K562 (cell line): ENCODE results near the gene MT1E. TPM values are rescaled to one million over a fixed set of nuclear protein-coding genes. Genes with fewer than 3 reads are reported as not detected.

Experiments
- ATAC-seq: fragments of 200-7000 bp; cut with Tn5 transposase; 3 replicates; pipeline ENCODE4 v1.9.1; 2020; ENCODE audit warnings: moderate library complexity
- BruUV-seq: library from RNA; stranded (reverse); fragments of 400-500 nt; replicated peaks from 2 replicates; lab custom pipeline; 2021; lab: Mats Ljungman, UMichigan
- CTCF ChIA-PET: fragments of 300-600 bp; formaldehyde crosslinking; extraction: SDS; loops from one replicate; lab custom pipeline; 2021; ENCODE audit warnings: low intra/inter-chr PET ratio; lab: Yijun Ruan, JAX
- POLR2A ChIA-PET: fragments of 300-600, 350-650 bp; sonication (Branson Sonifier 250); formaldehyde crosslinking; extraction: SDS; loops from one replicate; lab custom pipeline; 2021; ENCODE audit warnings: antibody characterized with exemption, inconsistent platforms; lab: Yijun Ruan, JAX
- DNase-seq, 4 experiments: peaks; one replicate each; pipeline versions ENCODE4 v3.0.0 to v3.0.0-alpha.2; 2011 to 2018; ENCODE audit warnings: low spot score in 3 of 4, mixed read lengths in 3 of 4; ENCODE audit errors: extremely low read depth in 1 of 4
- FAIRE-seq: peaks from 2 replicates; lab custom pipeline; 2011; peaks lifted over from hg19 to GRCh38; lab: Jason Lieb, UNC
- H2AFZ ChIP-seq: 2 replicates; pipeline ENCODE4 v1.6.0; 2011; ENCODE audit warnings: low read depth, low read length, control low read depth, inconsistent platforms
- H3K27ac ChIP-seq: fragments of 200-600 bp; 3 replicates; pipeline ENCODE4 v1.8.0; 2011; ENCODE audit warnings: low read depth, mild to moderate bottlenecking, control low read depth, inconsistent platforms, low read length, moderate library complexity, mixed read lengths; ENCODE audit errors: extremely low read depth
- H3K27me3 ChIP-seq, 2 experiments: fragments of 300-600 bp in 1 of 2; 2 replicates in 1 of 2; 3 replicates in 1 of 2; pipeline versions ENCODE4 v1.6.0 to v1.8.0; 2011; ENCODE audit warnings: inconsistent platforms in 2 of 2, low read length in 2 of 2, mild to moderate bottlenecking in 1 of 2, mixed read lengths in 1 of 2, moderate library complexity in 1 of 2; ENCODE audit not compliant: control insufficient read depth in 2 of 2, insufficient read depth in 2 of 2
- H3K36me3 ChIP-seq: fragments of 300-600 bp; 3 replicates; pipeline ENCODE4 v1.8.0; 2011; ENCODE audit warnings: mild to moderate bottlenecking, low read length, inconsistent platforms; ENCODE audit not compliant: control insufficient read depth, insufficient read depth
- H3K4me1 ChIP-seq, 2 experiments: fragments of 200-600 bp in 1 of 2; replicated peaks in 1 of 2; 2 replicates in 1 of 2; 3 replicates in 1 of 2; pipeline versions ENCODE4 v1.5.1 to v1.8.0; 2011; ENCODE audit warnings: inconsistent platforms in 2 of 2, low read length in 2 of 2, mild to moderate bottlenecking in 1 of 2, mixed read lengths in 1 of 2, moderate library complexity in 1 of 2; ENCODE audit not compliant: control insufficient read depth in 2 of 2, insufficient read depth in 2 of 2
- H3K4me2 ChIP-seq: 2 replicates; pipeline ENCODE4 v1.6.1; 2011; ENCODE audit warnings: low read length, control low read depth, inconsistent platforms, mixed read lengths; ENCODE audit not compliant: insufficient read depth
- H3K4me3 ChIP-seq: fragments of 200-600 bp; sonication (generic), shearing (Covaris generic); 2 replicates; pipeline ENCODE4 v1.5.1; 2016; ENCODE audit warnings: control low read depth, inconsistent platforms
- H3K79me2 ChIP-seq: fragments of 200-600 bp; 3 replicates; pipeline ENCODE4 v1.8.0; 2011; ENCODE audit warnings: low read length, inconsistent platforms; ENCODE audit not compliant: control insufficient read depth, insufficient read depth
- H3K9ac ChIP-seq, 2 experiments: 2 replicates each; pipeline versions ENCODE4 v1.6.0 to v1.6.1; 2011; ENCODE audit warnings: low read depth in 2 of 2, low read length in 2 of 2, control low read depth in 1 of 2, inconsistent platforms in 1 of 2, mild to moderate bottlenecking in 1 of 2, mixed read lengths in 1 of 2; ENCODE audit not compliant: insufficient read depth in 1 of 2
- H3K9me1 ChIP-seq: one replicate; pipeline ENCODE4 v1.6.0; 2011; ENCODE audit warnings: inconsistent platforms, mild to moderate bottlenecking, low read length, moderate library complexity; ENCODE audit not compliant: control insufficient read depth, insufficient read depth
- H3K9me3 ChIP-seq: replicated peaks from 2 replicates; pipeline ENCODE4 v1.5.1; 2011; ENCODE audit warnings: low read depth, low read length, inconsistent platforms; ENCODE audit not compliant: control insufficient read depth, insufficient read depth
- H4K20me1 ChIP-seq: replicated peaks from 2 replicates; pipeline ENCODE4 v1.6.1; 2011; ENCODE audit warnings: low read length, inconsistent platforms, mixed read lengths; ENCODE audit not compliant: control insufficient read depth, insufficient read depth
- BRF1 ChIP-seq: IDR thresholded peaks from 3 replicates; pipeline ENCODE4 v1.6.1; 2011; ENCODE audit warnings: borderline replicate concordance, mild to moderate bottlenecking; ENCODE audit not compliant: insufficient read length; ENCODE audit errors: extremely low read depth
- FOXJ3 ChIP-seq: sonication (generic); formaldehyde crosslinking; IDR thresholded peaks from 2 replicates; pipeline ENCODE4 v1.4.0; 2020; ENCODE audit warnings: mild to moderate bottlenecking, missing genetic modification reagents
- KHSRP ChIP-seq: fragments of 450-650 bp; IDR thresholded peaks from 2 replicates; pipeline ENCODE4 v1.6.1; 2017
- POU5F1 ChIP-seq: fragments of 150-350 bp; IDR thresholded peaks from 2 replicates; pipeline ENCODE4 v1.6.1; 2014; ENCODE audit warnings: borderline replicate concordance, low read length, low read depth, mild to moderate bottlenecking; ENCODE audit not compliant: partially characterized antibody
- ZNF140 ChIP-seq: fragments of 250-450 bp; sonication (Bioruptor Pico); IDR thresholded peaks from 2 replicates; pipeline ENCODE4 v1.8.0; 2021; ENCODE audit warnings: moderate library complexity, mild to moderate bottlenecking, inconsistent platforms
- WGBS: fragments of 100-300 bp; shearing (Covaris generic); methylation state at CpG from one replicate; pipeline ENCODE4 v1.1.6; 2016; ENCODE audit warnings: low coverage, mixed read lengths; ENCODE audit not compliant: insufficient coverage; ENCODE audit errors: missing lambda C conversion rate; 5-methylcytosine and 5-hydroxymethylcytosine counted together
- in situ Hi-C: fragments of 300-500 bp; cut with MboI; formaldehyde crosslinking; loops from 4 replicates; pipeline ENCODE4 v1.15.0; 2018; ENCODE audit warnings: inconsistent platforms, mixed read lengths
- intact Hi-C: fragments of 100-400 bp; cut with micrococcal nuclease; formaldehyde crosslinking; loops from 2 replicates; pipeline ENCODE4 v1.14.2; 2022
- polyA plus RNA-seq, 8 experiments: library from polyadenylated mRNA; depleted of rRNA in 4 of 8; stranded (reverse) in 5 of 8; unstranded in 3 of 8; fragments of >200 nt; fragmentation: Nextera tagmentation in 2 of 8; fragmentation: Illumina TruSeq in 1 of 8; extraction: Ambion mirVana in 2 of 8; extraction: Trizol in 1 of 8; gene quantifications; 2 replicates each; pipeline versions ENCODE4 v1.2.1 to v1.2.3, GENCODE V29; 2011 to 2014; ENCODE audit warnings: inconsistent platforms in 1 of 8, missing spikeins in 1 of 8
- total RNA-seq, 7 experiments: library from RNA; depleted of rRNA in 6 of 7; stranded (reverse); fragments of >200 nt in 6 of 7; fragmentation: Illumina TruSeq in 2 of 7; extraction: Trizol in 2 of 7; gene quantifications; 2 replicates each; pipeline versions ENCODE4 v1.2.1 to v1.2.3, GENCODE V29; 2011 to 2021; ENCODE audit warnings: low replicate concordance in 1 of 7
- TF ChIP-seq, protein P1 (sequence below): fragments of 250-450 bp; sonication (Bioruptor Pico); IDR thresholded peaks from 2 replicates; pipeline ENCODE4 v1.8.0; 2021; ENCODE audit warnings: moderate library complexity, mild to moderate bottlenecking, inconsistent platforms
- TF ChIP-seq, protein P2 (sequence below), 2 experiments: fragments of 450-650 bp in 1 of 2; sonication (generic) in 1 of 2; formaldehyde crosslinking in 1 of 2; IDR thresholded peaks in 1 of 2; conservative IDR thresholded peaks in 1 of 2; 2 replicates each; pipeline versions ENCODE4 v1.6.1 to v1.8.1; 2016 to 2023; ENCODE audit warnings: mild to moderate bottlenecking in 2 of 2, moderate library complexity in 2 of 2, inconsistent platforms in 1 of 2, missing genetic modification reagents in 1 of 2

The MT1E gene
- total and polyA plus RNA-seq, 9 of the 15 experiments (the other 6 are each of a cell fraction or from before 2014, with no cell fraction given) = 0.29 to 0.81 (median 0.46) TPM; not detected in 3

DNA sequence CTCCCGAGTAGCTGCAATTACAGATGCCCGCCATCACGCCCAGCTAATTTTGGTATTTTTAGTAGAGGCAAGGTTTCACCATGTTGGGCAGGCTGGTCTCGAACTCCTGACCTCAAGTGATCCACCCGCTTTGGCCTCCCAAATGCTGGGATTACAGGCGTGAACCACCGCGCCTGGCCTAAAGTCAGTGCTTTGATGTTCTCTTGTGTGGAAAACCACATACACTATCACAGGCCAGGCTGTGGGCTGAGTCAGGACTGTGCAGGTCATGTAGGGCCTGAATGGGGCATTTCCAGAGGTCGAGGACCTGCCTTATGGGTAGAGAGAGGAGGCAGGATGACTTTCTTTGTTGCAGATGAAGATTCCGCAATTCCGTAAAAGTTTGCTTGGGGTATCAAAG, 41.3 kb upstream of the MT1E start:
- Histone ChIP-seq H3K79me2 (no peaks in the 10 kb centered on the region), H2AFZ (no peak overlapping the region), H3K27me3 (peaks cover 26 to 54% of the 10 kb centered on the region in 2 experiments; a peak in 4 of 5 replicates), H3K4me1 (peaks cover 0 to 3% of the 10 kb centered on the region in 2 experiments; a peak in 1 of 5 replicates)
- 4% methylated on average over 11 of the region's 11 CpGs for WGBS
- BruUV-seq = no TSS peak
- no peak for DNase-seq
- CTCF ChIA-PET = no interaction called here
- no peak for ATAC-seq
- TF ChIP-seq, protein P1, sequence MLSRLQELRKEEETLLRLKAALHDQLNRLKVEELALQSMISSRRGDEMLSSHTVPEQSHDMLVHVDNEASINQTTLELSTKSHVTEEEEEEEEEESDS (CRISPR knock-in tag) = no peak
- TF ChIP-seq, protein P2, sequence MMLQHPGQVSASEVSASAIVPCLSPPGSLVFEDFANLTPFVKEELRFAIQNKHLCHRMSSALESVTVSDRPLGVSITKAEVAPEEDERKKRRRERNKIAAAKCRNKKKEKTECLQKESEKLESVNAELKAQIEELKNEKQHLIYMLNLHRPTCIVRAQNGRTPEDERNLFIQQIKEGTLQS (IDR thresholded peaks at IDR 0.05) = 0 out of 2 replicates have a peak, but pooled peaks have one; percentile 4
- TF ChIP-seq, protein P2 (CRISPR knock-in tag; conservative IDR thresholded peaks at IDR 0.05) = no peak
- TF ChIP-seq KHSRP (no peak), POU5F1 (no peak), ZNF140 (CRISPR knock-in tag) (no peak), FOXJ3 (CRISPR knock-in tag) (no peak), BRF1 (no peak)
- TF ChIP-seq, all 486 proteins: peak for 1
- H3K9ac ChIP-seq = no peak overlapping the region
- intact Hi-C loops = no loop called here
- H3K4me3 ChIP-seq = no peak overlapping the region
- H3K9me3 ChIP-seq = no peaks in the 10 kb centered on the region
- H4K20me1 ChIP-seq = no peaks in the 10 kb centered on the region; the same call in 1 of the 2 replicates
- H3K4me2 ChIP-seq = no peak overlapping the region
- H3K27ac ChIP-seq = no peak overlapping the region
- POLR2A ChIA-PET = no interaction called here
- no peaks in the 10 kb centered on the region for H3K9me1 ChIP-seq
- FAIRE-seq = no peak
- in situ Hi-C loops = loop anchor here (10.0 kb wide), 1 partner anchor 281 kb away; the partner anchor contains the start of gene SLC12A3
- H3K36me3 ChIP-seq = no peaks in the 10 kb centered on the region
